SK-N-SH treated with all-trans-retinoic acid at 6 μM for 48 hours (cell line): ENCODE results near the gene SPHK2.

Experiments used
- ATAC-seq: fragments of 200-7000 bp; cut with Tn5 transposase; 3 replicates; pipeline ENCODE4 v1.9.1; 2020; ENCODE audit warnings: mild to moderate bottlenecking, moderate library complexity
- ARNTL ChIP-seq: fragments of 450-650 bp; formaldehyde crosslinking; IDR thresholded peaks from 2 replicates; pipeline ENCODE4 v1.5.0; 2020; ENCODE audit warnings: low read depth, mild to moderate bottlenecking, moderate library complexity, borderline replicate concordance
- BACH2 ChIP-seq: fragments of 250-450 bp; sonication (Bioruptor Pico); IDR thresholded peaks from 2 replicates; pipeline ENCODE4 v1.9.0; 2021; ENCODE audit warnings: mild to moderate bottlenecking, borderline replicate concordance
- CSDC2 ChIP-seq: fragments of 250-450 bp; sonication (Bioruptor Pico); IDR thresholded peaks from 2 replicates; pipeline ENCODE4 v1.5.0; 2020; ENCODE audit warnings: mild to moderate bottlenecking, moderate library complexity
- ESRRG ChIP-seq: fragments of 250-450 bp; sonication (Bioruptor Pico); IDR thresholded peaks from 2 replicates; pipeline ENCODE4 v1.6.1; 2021; ENCODE audit warnings: mild to moderate bottlenecking
- GLIS3 ChIP-seq: fragments of 250-450 bp; sonication (Bioruptor Pico); IDR thresholded peaks from 2 replicates; pipeline ENCODE4 v1.5.0; 2020; ENCODE audit warnings: mild to moderate bottlenecking, moderate library complexity
- OSR1 ChIP-seq: fragments of 250-450 bp; sonication (Bioruptor Pico); IDR thresholded peaks from 2 replicates; pipeline ENCODE4 v1.8.0; 2022; ENCODE audit warnings: moderate library complexity, mild to moderate bottlenecking, inconsistent platforms
- POU6F1 ChIP-seq: fragments of 250-450 bp; sonication (Bioruptor Pico); IDR thresholded peaks from 2 replicates; pipeline ENCODE4 v1.8.0; 2021; ENCODE audit warnings: low read depth, mild to moderate bottlenecking, moderate library complexity, borderline replicate concordance
- PPARA ChIP-seq: fragments of 250-450 bp; sonication (Bioruptor Pico); IDR thresholded peaks from 2 replicates; pipeline ENCODE4 v1.5.0; 2020; ENCODE audit warnings: mild to moderate bottlenecking, borderline replicate concordance
- SNAI2 ChIP-seq: fragments of 250-450 bp; sonication (Bioruptor Pico); IDR thresholded peaks from 2 replicates; pipeline ENCODE4 v1.5.0; 2020; ENCODE audit warnings: mild to moderate bottlenecking, moderate library complexity
- TCF4 ChIP-seq: fragments of 250-450 bp; sonication (Bioruptor Pico); IDR thresholded peaks from 2 replicates; pipeline ENCODE4 v1.8.0; 2021; ENCODE audit warnings: mild to moderate bottlenecking, moderate library complexity, borderline replicate concordance
- TOX ChIP-seq: fragments of 250-450 bp; sonication (Bioruptor Pico); IDR thresholded peaks from 2 replicates; pipeline ENCODE4 v1.8.0; 2021; ENCODE audit warnings: mild to moderate bottlenecking, moderate library complexity, borderline replicate concordance
- TSHZ2 ChIP-seq: fragments of 250-450 bp; sonication (Bioruptor Pico); IDR thresholded peaks from 2 replicates; pipeline ENCODE4 v1.5.0; 2020; ENCODE audit warnings: mild to moderate bottlenecking, moderate library complexity
- ZC3H10 ChIP-seq: fragments of 250-450 bp; sonication (Bioruptor Pico); IDR thresholded peaks from 2 replicates; pipeline ENCODE4 v1.5.1; 2021; ENCODE audit warnings: mild to moderate bottlenecking, moderate library complexity
- ZFP30 ChIP-seq: fragments of 450-650 bp; formaldehyde crosslinking; IDR thresholded peaks from 2 replicates; pipeline ENCODE4 v1.5.0; 2022; ENCODE audit warnings: mild to moderate bottlenecking, moderate library complexity
- ZNF565 ChIP-seq: fragments of 450-650 bp; formaldehyde crosslinking; conservative IDR thresholded peaks from 2 replicates; pipeline ENCODE4 v1.5.0; 2020; ENCODE audit warnings: low read depth, mild to moderate bottlenecking, moderate library complexity
- ZNF8 ChIP-seq: fragments of 450-650 bp; formaldehyde crosslinking; IDR thresholded peaks from 2 replicates; pipeline ENCODE4 v1.5.0; 2020; ENCODE audit warnings: mild to moderate bottlenecking, moderate library complexity
- TF ChIP-seq, protein P1 (sequence below): fragments of 250-450 bp; sonication (Bioruptor Pico); IDR thresholded peaks from 2 replicates; pipeline ENCODE4 v1.5.1; 2021; ENCODE audit warnings: mild to moderate bottlenecking, moderate library complexity
- TF ChIP-seq, protein P2 (sequence below): fragments of 250-450 bp; sonication (Bioruptor Pico); IDR thresholded peaks from 2 replicates; pipeline ENCODE4 v1.5.1; 2020; ENCODE audit warnings: low read depth, mild to moderate bottlenecking, moderate library complexity

The SPHK2 gene

DNA sequence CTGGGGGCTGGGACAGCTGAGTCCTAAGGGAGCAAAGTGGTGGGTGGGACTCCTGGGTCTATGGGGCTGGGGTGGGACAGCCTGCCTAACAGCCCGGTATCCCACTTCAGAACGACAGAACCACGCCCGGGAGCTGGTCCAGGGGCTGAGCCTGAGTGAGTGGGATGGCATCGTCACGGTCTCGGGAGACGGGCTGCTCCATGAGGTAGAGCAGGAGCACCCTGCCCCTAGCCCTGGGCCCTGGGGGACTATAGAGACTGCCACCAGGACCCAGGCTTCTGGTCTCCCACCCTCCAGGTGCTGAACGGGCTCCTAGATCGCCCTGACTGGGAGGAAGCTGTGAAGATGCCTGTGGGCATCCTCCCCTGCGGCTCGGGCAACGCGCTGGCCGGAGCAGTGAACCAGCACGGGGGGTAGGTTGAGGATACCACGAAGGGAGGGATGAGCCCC, 8.6 kb downstream of the SPHK2 start:
- ATAC-seq, result no peak
- no peak for TF ChIP-seq ESRRG

DNA sequence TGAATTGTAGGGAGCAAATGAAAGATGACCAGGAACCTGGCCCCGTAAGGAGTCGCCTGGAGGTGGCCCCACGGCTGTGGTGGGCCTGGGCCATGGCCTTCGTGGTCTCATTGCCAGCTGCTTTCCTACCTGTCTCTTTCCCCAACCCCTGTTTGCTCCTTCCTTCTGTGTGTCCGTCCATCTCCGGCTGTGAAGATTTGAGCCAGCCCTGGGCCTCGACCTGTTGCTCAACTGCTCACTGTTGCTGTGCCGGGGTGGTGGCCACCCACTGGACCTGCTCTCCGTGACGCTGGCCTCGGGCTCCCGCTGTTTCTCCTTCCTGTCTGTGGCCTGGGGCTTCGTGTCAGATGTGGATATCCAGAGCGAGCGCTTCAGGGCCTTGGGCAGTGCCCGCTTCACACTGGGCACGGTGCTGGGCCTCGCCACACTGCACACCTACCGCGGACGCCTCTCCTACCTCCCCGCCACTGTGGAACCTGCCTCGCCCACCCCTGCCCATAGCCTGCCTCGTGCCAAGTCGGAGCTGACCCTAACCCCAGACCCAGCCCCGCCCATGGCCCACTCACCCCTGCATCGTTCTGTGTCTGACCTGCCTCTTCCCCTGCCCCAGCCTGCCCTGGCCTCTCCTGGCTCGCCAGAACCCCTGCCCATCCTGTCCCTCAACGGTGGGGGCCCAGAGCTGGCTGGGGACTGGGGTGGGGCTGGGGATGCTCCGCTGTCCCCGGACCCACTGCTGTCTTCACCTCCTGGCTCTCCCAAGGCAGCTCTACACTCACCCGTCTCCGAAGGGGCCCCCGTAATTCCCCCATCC, 9.4 kb downstream of the SPHK2 start:
- TF ChIP-seq, protein P1, sequence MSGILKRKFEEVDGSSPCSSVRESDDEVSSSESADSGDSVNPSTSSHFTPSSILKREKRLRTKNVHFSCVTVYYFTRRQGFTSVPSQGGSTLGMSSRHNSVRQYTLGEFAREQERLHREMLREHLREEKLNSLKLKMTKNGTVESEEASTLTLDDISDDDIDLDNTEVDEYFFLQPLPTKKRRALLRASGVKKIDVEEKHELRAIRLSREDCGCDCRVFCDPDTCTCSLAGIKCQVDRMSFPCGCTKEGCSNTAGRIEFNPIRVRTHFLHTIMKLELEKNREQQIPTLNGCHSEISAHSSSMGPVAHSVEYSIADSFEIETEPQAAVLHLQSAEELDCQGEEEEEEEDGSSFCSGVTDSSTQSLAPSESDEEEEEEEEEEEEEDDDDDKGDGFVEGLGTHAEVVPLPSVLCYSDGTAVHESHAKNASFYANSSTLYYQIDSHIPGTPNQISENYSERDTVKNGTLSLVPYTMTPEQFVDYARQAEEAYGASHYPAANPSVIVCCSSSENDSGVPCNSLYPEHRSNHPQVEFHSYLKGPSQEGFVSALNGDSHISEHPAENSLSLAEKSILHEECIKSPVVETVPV (CRISPR knock-in tag), result no peak
- TF ChIP-seq TCF4 (no peak), TOX (CRISPR knock-in tag) (no peak), TSHZ2 (CRISPR knock-in tag) (no peak), ZNF8 (CRISPR knock-in tag) (no peak), ZC3H10 (no peak), ARNTL (CRISPR knock-in tag) (no peak), GLIS3 (no peak)
- TF ChIP-seq, protein P2, sequence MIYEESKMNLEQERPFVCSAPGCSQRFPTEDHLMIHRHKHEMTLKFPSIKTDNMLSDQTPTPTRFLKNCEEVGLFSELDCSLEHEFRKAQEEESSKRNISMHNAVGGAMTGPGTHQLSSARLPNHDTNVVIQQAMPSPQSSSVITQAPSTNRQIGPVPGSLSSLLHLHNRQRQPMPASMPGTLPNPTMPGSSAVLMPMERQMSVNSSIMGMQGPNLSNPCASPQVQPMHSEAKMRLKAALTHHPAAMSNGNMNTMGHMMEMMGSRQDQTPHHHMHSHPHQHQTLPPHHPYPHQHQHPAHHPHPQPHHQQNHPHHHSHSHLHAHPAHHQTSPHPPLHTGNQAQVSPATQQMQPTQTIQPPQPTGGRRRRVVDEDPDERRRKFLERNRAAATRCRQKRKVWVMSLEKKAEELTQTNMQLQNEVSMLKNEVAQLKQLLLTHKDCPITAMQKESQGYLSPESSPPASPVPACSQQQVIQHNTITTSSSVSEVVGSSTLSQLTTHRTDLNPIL (CRISPR knock-in tag), result no peak
- no peak for ATAC-seq

DNA sequence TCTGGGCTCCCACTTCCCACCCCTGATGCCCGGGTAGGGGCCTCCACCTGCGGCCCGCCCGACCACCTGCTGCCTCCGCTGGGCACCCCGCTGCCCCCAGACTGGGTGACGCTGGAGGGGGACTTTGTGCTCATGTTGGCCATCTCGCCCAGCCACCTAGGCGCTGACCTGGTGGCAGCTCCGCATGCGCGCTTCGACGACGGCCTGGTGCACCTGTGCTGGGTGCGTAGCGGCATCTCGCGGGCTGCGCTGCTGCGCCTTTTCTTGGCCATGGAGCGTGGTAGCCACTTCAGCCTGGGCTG, 9.9 kb downstream of the SPHK2 start:
- ATAC-seq, result no peak
- TF ChIP-seq CSDC2 (CRISPR knock-in tag) (no peak), TSHZ2 (CRISPR knock-in tag) (no peak), SNAI2 (CRISPR knock-in tag) (no peak), BACH2 (CRISPR knock-in tag) (no peak)

GRCh38 chr19:48629599-48630295, 10.4 kb downstream of the SPHK2 start:
- ATAC-seq, result peak; percentile 2; the same call in 1 of the 3 replicates
- TF ChIP-seq PPARA (CRISPR knock-in tag) (no peak), TCF4 (no peak), ARNTL (CRISPR knock-in tag) (no peak), ZFP30 (CRISPR knock-in tag) (no peak), OSR1 (CRISPR knock-in tag) (no peak), POU6F1 (CRISPR knock-in tag) (no peak), ZNF8 (CRISPR knock-in tag) (no peak), ZNF565 (CRISPR knock-in tag) (no peak)
